A549 (cell line): ENCODE results near the gene DNAJB6.

Experiments used
- CHD2 ChIP-seq: fragments of 150-350 bp; IDR thresholded peaks from 2 replicates; pipeline ENCODE4 v1.6.1; 2014; ENCODE audit warnings: low read length; ENCODE audit not compliant: partially characterized antibody
- EHMT2 ChIP-seq: fragments of 200-600 bp; sonication (generic); IDR thresholded peaks from 2 replicates; pipeline ENCODE4 v1.6.1; 2016; ENCODE audit warnings: antibody characterized with exemption, low read depth, mild to moderate bottlenecking, moderate library complexity
- EP300 ChIP-seq, 2 experiments: fragments of >200 bp; sonication (Bioruptor Twin); formaldehyde crosslinking; IDR thresholded peaks; 2 replicates in 1 of 2; 3 replicates in 1 of 2; pipeline ENCODE4 v1.6.1; 2016 to 2017
- POLR2A ChIP-seq: IDR thresholded peaks from 2 replicates; pipeline ENCODE4 v1.6.1; 2012; ENCODE audit warnings: mild to moderate bottlenecking, low read length
- RARB ChIP-seq: fragments of 250-450 bp; sonication (Bioruptor Pico); IDR thresholded peaks from 2 replicates; pipeline ENCODE4 v1.8.0; 2021; ENCODE audit warnings: mild to moderate bottlenecking, moderate library complexity
- RCOR1 ChIP-seq: fragments of 150-350 bp; IDR thresholded peaks from 2 replicates; pipeline ENCODE4 v1.6.1; 2014; ENCODE audit warnings: antibody characterized with exemption, low read length, low read depth
- ZFP36 ChIP-seq: fragments of 450-650 bp; IDR thresholded peaks from 2 replicates; pipeline ENCODE4 v1.6.1; 2014; ENCODE audit warnings: borderline replicate concordance; ENCODE audit not compliant: partially characterized antibody
- ZNF302 ChIP-seq: fragments of 250-450 bp; sonication (Bioruptor Pico); IDR thresholded peaks from 2 replicates; pipeline ENCODE4 v1.9.0; 2021; ENCODE audit warnings: inconsistent platforms, mild to moderate bottlenecking, moderate library complexity
- TF ChIP-seq, protein P1 (sequence below): fragments of >200 bp; sonication (Bioruptor Twin); formaldehyde crosslinking; IDR thresholded peaks from 3 replicates; pipeline ENCODE4 v1.5.1; 2016
- TF ChIP-seq, protein P2 (sequence below): IDR thresholded peaks from 2 replicates; pipeline ENCODE4 v1.6.1; 2012
- TF ChIP-seq, protein P3 (sequence below): IDR thresholded peaks from 2 replicates; pipeline ENCODE4 v1.6.1; 2012

DNA sequence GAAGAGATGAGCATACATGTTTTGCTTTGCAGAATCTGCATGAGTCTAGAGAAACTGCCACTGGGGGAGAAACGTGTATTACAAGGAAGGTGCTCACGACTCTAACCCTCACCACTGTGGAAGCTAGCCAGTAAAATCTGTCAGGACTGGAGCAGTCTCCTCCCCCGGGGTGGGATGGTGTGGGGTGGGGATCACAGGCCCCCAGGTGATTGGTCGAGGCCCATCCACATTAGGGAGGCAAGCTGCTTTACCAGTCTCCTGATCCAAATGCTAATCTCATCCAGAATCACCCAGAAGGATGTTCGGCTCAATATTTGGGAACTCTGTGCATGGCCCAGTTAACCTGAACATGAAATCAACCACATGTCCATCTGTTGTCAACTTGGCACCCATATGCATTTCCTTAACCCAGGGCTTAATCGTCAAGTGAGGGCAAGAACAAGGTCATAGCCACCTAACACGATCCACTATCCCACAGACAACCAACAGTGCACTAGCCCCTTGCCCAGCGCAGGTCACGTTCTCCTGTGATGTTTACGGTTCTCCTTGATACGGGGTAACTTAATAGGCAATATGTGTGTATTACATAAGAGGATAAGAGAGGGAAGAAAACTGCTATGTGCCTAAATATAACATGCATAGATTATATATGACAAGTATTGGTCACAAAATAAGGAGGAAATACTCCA, 40.8 kb downstream of the DNAJB6 start:
- TF ChIP-seq, protein P1, sequence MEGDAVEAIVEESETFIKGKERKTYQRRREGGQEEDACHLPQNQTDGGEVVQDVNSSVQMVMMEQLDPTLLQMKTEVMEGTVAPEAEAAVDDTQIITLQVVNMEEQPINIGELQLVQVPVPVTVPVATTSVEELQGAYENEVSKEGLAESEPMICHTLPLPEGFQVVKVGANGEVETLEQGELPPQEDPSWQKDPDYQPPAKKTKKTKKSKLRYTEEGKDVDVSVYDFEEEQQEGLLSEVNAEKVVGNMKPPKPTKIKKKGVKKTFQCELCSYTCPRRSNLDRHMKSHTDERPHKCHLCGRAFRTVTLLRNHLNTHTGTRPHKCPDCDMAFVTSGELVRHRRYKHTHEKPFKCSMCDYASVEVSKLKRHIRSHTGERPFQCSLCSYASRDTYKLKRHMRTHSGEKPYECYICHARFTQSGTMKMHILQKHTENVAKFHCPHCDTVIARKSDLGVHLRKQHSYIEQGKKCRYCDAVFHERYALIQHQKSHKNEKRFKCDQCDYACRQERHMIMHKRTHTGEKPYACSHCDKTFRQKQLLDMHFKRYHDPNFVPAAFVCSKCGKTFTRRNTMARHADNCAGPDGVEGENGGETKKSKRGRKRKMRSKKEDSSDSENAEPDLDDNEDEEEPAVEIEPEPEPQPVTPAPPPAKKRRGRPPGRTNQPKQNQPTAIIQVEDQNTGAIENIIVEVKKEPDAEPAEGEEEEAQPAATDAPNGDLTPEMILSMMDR = no peak
- TF ChIP-seq ZFP36 (no peak), POLR2A (no peak), ZNF302 (CRISPR knock-in tag) (no peak), CHD2 (no peak), EP300 (IDR thresholded peaks at IDR 0.05) (no peak), RCOR1 (no peak), EHMT2 (no peak), RARB (CRISPR knock-in tag) (no peak)
- TF ChIP-seq, protein P2, sequence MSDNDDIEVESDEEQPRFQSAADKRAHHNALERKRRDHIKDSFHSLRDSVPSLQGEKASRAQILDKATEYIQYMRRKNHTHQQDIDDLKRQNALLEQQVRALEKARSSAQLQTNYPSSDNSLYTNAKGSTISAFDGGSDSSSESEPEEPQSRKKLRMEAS = no peak
- TF ChIP-seq, protein P3, sequence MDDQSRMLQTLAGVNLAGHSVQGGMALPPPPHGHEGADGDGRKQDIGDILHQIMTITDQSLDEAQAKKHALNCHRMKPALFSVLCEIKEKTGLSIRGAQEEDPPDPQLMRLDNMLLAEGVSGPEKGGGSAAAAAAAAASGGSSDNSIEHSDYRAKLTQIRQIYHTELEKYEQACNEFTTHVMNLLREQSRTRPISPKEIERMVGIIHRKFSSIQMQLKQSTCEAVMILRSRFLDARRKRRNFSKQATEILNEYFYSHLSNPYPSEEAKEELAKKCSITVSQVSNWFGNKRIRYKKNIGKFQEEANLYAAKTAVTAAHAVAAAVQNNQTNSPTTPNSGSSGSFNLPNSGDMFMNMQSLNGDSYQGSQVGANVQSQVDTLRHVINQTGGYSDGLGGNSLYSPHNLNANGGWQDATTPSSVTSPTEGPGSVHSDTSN = no peak
